GM10847 (cell line): Measurements from ENCODE around the gene TSPAN14.

Experiments used
- POLR2A ChIP-seq: IDR thresholded peaks from 2 replicates; pipeline ENCODE4 v1.6.1; 2011; ENCODE audit not compliant: insufficient read length; ENCODE audit errors: extremely low read depth

Gene TSPAN14

GRCh38 chr10:80539421-80540031, 85.4 kb downstream of the TSPAN14 start:
- no peak for TF ChIP-seq POLR2A

- no peak for TF ChIP-seq POLR2A
These were observed 86.0 kb downstream of the TSPAN14 start for GRCh38 chr10:80540136-80540535.

DNA sequence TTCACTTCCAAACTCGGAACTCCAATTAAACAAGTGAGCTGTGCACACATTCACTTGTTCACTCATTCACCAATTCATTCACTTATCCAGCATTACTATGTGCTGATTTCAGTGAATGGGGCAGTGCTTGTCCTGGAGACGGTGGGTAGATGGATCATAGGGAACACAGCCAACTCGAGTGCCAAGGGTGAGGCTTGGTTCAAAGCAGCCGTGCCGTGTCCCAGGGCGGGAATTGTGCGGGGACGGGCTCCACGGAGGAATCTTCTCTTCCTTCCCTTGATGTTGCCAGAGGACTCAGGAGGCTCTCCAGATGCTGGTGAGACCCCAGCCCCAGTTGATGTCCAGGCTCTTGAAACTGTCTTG, 86.5 kb downstream of the TSPAN14 start:
- no peak for TF ChIP-seq POLR2A

- no peak for TF ChIP-seq POLR2A
These were observed 87.1 kb downstream of the TSPAN14 start for GRCh38 chr10:80540981-80541750.

GRCh38 chr10:80542053-80542452, 87.9 kb downstream of the TSPAN14 start:
- TF ChIP-seq POLR2A, result no peak

GRCh38 chr10:80542652-80543318, 88.7 kb downstream of the TSPAN14 start:
- no peak for TF ChIP-seq POLR2A

DNA sequence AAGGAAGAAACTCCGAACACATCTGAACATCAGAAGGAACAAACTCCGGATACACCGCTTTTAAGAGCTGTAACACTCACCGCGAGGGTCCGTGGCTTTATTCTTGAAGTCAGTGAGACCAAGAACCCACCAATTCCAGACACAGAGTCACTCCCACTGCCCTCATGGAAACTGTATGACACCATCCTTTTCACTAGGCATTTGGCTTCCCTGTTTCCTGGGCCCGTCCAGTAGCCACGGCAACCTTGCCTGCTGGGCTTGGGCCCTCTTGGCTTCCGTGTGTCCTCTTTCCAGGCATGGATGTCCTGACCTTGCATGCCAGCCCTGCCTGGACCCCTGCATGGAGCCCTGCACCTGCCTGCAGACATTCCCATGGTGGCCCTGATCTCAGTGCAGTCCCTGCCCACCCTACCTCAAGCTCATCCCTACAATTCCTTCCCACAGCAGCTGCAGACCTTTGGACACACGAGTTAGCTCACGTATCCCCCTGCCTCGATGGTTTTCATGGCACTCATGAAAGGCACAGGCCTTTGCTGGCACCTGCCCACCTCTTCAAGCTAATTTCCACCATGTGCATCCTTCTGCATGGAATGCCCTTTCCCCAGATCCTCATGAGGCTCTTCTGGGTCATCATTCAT, 90.3 kb downstream of the TSPAN14 start:
- TF ChIP-seq POLR2A, result no peak

DNA sequence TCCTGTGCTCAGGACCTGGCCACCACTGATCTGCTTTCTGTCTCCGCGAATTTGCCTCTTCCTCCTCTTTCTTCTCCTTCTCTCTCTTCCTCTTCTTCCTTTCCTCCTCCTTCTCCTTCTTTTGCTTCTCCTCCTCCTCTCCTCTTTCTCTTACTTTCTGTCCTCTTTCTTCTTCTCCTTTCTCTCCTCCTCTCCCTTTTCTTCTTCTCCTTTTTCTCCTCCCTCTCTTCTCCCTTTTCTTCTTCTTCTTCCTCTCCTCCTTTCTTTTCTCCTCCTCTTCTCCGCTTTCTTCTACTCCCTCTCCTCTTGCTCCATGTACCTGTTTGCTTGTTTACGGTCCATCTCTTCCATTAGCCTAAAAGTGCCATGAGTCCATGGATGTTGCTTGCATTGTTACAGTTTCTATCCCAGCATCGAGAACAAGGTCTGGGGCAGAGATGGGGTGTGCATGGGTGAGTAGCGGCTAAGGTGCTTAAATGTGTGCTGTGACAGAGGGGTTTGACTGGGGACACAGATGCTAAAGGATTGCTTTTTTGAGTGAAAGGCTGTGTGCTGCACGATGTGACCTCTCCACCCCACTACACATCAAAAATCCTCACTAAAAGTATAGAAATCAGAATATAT, 91.3 kb downstream of the TSPAN14 start:
- TF ChIP-seq POLR2A, result no peak

- TF ChIP-seq POLR2A, result no peak
These were observed 98.1 kb downstream of the TSPAN14 start for GRCh38 chr10:80552151-80552646.

DNA sequence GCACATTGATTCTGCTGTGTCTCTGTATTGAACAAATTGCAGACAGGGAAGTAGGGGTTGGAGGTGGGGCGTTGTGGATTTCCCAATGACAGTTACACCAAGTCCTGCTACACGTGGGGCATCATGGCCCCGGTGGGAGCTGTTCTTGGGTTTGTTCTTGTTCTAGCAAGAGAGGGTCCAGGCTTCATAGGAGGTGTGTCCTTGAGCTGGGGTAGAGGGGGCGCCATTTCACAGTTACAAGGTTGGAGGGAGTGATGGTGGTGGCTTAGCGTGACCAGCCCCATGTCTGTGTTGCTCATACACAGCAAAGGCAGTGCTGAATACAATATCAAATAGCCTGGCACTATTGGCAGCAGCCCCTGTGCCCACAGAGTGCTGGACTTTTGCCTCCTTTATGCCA, 99.3 kb downstream of the TSPAN14 start:
- TF ChIP-seq POLR2A, result no peak

DNA sequence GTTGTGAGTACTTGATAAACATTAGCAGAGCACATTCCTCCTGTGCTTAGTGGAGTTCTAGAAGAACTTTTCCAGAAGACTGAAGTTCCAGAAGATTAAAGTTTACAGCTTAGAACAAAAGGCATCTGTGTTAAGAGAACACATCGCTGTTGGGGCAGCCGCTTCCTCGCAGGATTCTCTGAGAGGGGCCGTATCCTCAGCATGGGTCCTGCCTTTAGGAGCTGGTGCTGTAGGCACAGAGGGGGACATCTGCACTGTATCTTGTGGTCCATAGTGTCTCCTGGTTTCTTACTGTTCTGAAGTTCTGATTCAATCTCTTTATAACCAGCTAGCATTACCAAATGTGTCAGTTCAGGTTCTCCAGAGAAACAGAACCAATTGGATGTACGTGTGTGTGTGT, 99.9 kb downstream of the TSPAN14 start:
- no peak for TF ChIP-seq POLR2A

DNA sequence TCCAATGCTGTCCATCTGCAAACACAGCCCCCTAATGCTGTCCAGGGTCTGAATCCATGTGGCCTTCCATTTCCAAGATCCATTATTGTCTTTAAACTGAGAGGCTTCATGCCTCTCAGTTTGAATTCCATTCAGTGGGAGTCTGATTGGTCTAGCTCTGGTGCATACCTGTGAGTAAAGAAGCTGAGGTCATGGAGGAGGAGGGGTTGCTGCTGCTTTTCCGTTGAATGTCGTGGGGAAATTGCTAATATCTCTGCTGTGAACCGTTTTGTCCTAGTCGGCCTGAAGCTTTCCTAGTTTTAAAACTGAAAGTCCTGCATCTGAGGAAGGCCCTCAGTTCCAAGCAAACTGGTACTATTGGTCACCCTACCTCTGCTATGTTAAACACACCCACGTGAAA, 101.3 kb downstream of the TSPAN14 start:
- TF ChIP-seq POLR2A, result no peak

DNA sequence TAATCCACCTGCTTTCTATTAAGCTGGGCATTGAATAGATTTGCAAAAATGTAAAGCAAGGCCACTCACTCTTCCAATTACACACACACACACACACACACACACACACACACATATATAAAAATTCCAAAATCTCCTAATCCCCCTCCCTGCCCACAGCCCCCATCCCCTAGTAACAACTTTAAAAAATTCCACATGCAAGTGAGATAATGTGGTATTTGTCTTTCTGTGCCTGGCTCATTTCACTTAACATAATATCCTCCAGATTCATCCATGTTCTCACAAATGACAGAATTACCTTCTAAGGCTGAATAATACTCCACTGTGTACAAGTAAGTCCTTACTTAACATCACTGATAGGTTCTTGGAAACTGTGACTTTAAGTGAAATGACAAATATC, 107.8 kb downstream of the TSPAN14 start:
- TF ChIP-seq POLR2A, result no peak

DNA sequence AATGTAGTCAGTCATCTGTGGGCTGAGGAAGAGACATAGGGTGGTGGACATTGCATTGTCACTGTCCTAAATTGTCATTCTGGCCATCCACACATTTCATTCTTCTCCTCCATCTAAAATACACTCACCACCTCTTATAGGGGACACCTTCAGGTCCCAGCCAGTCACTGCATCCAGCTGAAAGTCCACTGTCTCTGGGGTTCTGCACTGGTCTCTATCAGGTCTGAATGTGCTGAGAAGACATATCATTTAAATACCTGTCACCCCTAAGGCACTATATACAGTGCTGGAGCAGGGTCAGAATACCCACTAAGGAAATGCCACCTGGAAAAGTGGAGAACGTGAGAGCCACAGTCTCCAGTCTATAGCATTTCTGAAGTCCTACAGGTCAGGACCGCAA, 113.2 kb downstream of the TSPAN14 start:
- TF ChIP-seq POLR2A, result no peak

DNA sequence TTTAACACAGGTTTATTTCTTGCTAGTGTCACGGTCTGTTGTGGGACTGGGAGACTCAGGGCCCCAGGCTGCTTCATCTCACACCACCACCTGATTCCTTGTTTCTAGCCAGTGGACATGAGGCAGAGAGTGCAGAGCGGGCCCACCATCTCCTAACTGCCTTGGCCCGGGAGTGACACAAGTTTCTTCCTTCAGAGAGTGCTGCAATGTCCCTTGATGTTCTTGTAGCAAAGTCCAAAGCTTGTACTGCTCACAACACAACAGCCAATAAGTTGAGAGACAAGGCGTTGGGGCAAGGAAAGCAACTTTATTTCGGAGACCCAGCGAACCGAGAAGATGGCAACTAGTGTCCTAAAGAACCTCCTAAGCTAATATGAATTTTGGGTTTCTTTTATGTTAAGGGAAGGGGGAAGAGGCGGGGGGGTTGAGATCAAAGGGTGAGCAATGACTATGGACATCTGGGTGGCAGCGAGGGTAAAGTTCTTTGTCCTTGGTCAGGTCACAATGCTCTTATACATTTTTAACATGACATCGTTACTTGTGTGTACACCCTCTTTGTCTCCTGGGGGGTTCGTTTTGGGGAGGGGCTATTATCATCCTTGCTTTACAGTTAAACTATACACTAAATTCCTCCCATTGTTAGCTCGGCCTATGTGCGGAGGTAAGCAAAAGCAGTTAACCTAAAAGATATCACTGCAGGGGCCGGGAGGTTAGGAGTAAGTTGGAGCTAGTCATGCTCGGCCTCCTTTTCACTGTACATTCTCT, 115.2 kb downstream of the TSPAN14 start:
- TF ChIP-seq POLR2A, result no peak

GRCh38 chr10:80571352-80571751, 117.2 kb downstream of the TSPAN14 start:
- TF ChIP-seq POLR2A, result no peak
